Measurements from ENCODE around the gene OGT. TPM values are rescaled to one million over a fixed set of nuclear protein-coding genes. Genes with fewer than 3 reads are reported as not detected.

Gene OGT
- total RNA-seq (2022; extraction: Qiagen RNA extraction; ENCODE audit: low read depth): 27.4 to 46.5 TPM (median 43.5 TPM) in 5 replicates

GRCh38 chrX:71532753-71533425, at the start of gene OGT:
Gene OGT (plus strand): TSS chrX:71533104. CDS start chrX:71533300, 196 bp downstream.

GRCh38 chrX:71578253-71579135, 45.6 kb downstream of the OGT start, which contains the start of gene GCNA:
Gene GCNA (plus strand): TSS chrX:71578437. CDS start chrX:71580822, 2,385 bp downstream.

GRCh38 chrX:71618303-71618721, 85.4 kb downstream of the OGT start, which contains the start of gene CXCR3:
Gene CXCR3 (minus strand): TSS chrX:71618511. CDS start chrX:71618449, 62 bp downstream.

Other genes with a start within 250 kb of the OGT start
- 321 to 424 TPM (median 385 TPM) in 5 replicates for gene NONO, start 249.5 kb upstream of the OGT start, total RNA-seq (2022; extraction: Qiagen RNA extraction; ENCODE audit: low read depth)
- gene ITGB1BP2, start 231.4 kb upstream of the OGT start, total RNA-seq (2022; extraction: Qiagen RNA extraction; ENCODE audit: low read depth): 0.81 to 1.2 TPM (median 1.1 TPM) in 5 replicates
- gene TAF1, start 166.7 kb upstream of the OGT start, total RNA-seq (2022; extraction: Qiagen RNA extraction; ENCODE audit: low read depth): 15.4 to 18.7 TPM (median 17.8 TPM) in 5 replicates
- 1.1 to 1.8 TPM (median 1.2 TPM) in 5 replicates for gene GCNA, start 45.3 kb downstream of the OGT start, total RNA-seq (2022; extraction: Qiagen RNA extraction; ENCODE audit: low read depth)
- gene CXCR3, start 85.4 kb downstream of the OGT start, total RNA-seq (2022; extraction: Qiagen RNA extraction; ENCODE audit: low read depth): 0.13 TPM in 2 of 5 replicates, not detected in the others
- not detected in 5 replicates for gene CXorf49, start 185.2 kb downstream of the OGT start, total RNA-seq (2022; extraction: Qiagen RNA extraction; ENCODE audit: low read depth)
- gene CXorf49B, start 230.2 kb downstream of the OGT start, total RNA-seq (2022; extraction: Qiagen RNA extraction; ENCODE audit: low read depth): not detected in 5 replicates